DOHH2 (cell line): ENCODE results near the gene CTIF.

Source experiments
- EZH2phosphoT487 ChIP-seq: fragments of 200-600 bp; sonication (generic); IDR thresholded peaks from 2 replicates; pipeline ENCODE4 v1.6.1; 2017; ENCODE audit warnings: borderline replicate concordance, mild to moderate bottlenecking, antibody characterized with exemption, low read length, moderate library complexity, mixed read lengths
- TF ChIP-seq, protein P1 (sequence below): fragments of 200-600 bp; sonication (generic); IDR thresholded peaks from one replicate; pipeline ENCODE4 v1.5.1; 2014; ENCODE audit warnings: antibody characterized with exemption, mild to moderate bottlenecking, low read depth, low read length; ENCODE audit not compliant: poor library complexity, severe bottlenecking

DNA sequence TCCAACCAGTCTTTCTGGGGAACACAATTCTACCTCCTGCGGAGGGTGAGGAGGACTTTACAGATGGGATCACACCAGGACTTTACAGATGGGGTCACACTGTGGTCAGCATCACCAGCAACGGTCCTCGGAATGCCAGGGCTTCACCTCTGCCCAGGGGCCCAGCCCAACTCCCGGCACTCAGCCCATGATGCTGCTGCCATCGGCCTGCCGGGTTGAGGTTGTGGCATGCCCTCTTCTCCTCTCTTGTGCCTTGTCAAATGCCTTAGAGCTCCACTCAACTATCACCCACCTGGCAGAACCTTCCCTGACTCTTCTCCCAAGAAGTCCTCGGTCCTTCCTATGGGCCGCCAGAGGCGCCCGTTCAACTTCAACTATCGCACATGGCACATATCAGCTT is 166.7 kb downstream of the CTIF start:
- TF ChIP-seq, protein P1, sequence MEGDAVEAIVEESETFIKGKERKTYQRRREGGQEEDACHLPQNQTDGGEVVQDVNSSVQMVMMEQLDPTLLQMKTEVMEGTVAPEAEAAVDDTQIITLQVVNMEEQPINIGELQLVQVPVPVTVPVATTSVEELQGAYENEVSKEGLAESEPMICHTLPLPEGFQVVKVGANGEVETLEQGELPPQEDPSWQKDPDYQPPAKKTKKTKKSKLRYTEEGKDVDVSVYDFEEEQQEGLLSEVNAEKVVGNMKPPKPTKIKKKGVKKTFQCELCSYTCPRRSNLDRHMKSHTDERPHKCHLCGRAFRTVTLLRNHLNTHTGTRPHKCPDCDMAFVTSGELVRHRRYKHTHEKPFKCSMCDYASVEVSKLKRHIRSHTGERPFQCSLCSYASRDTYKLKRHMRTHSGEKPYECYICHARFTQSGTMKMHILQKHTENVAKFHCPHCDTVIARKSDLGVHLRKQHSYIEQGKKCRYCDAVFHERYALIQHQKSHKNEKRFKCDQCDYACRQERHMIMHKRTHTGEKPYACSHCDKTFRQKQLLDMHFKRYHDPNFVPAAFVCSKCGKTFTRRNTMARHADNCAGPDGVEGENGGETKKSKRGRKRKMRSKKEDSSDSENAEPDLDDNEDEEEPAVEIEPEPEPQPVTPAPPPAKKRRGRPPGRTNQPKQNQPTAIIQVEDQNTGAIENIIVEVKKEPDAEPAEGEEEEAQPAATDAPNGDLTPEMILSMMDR = no peak
- no peak for TF ChIP-seq EZH2phosphoT487
